Femur (tissue), 1 donor: ENCODE results near the gene CD226.

Source experiments
- DNase-seq: peaks from one replicate; pipeline ENCODE4 v3.0.0-alpha.2; 2017

The CD226 gene

GRCh38 chr18:69804776-69805501 is 142.7 kb downstream of the CD226 start:
- no peak for DNase-seq
